NCI-H1092 (cell line): ENCODE measurements around the gene TBC1D20.
A peak's percentile ranks its signal among the peaks of the same experiment; 100 is the strongest.
"Not testable (repeated sequence)": the region's sequence is repeated elsewhere in the genome, so short reads cannot be mapped to it uniquely, and the experiment has no call there.

Experiments used
- DNase-seq: peaks from one replicate; lab custom pipeline; 2025; lab: John Stamatoyannopoulos, UW

TBC1D20 gene

GRCh38 chr20:462199-462991 lies at the start of gene TBC1D20:
TSS of gene TBC1D20 (minus strand) at chr20:462533. CDS start at chr20:462405, 128 bp downstream.
- DNase-seq: peak; percentile 87

GRCh38 chr20:510328-511057 lies 48.2 kb upstream of the TBC1D20 start:
- not testable (repeated sequence) for DNase-seq

- not testable (repeated sequence) for DNase-seq
These were observed 46.0 kb upstream of the TBC1D20 start for GRCh38 chr20:508364-508787.

- no peak for DNase-seq
These were observed 45.5 kb upstream of the TBC1D20 start for GRCh38 chr20:507761-508332.

- no peak for DNase-seq
These were observed 44.8 kb upstream of the TBC1D20 start for GRCh38 chr20:507006-507758.

- DNase-seq: no peak
These were observed 42.3 kb upstream of the TBC1D20 start for GRCh38 chr20:504632-505075.

- DNase-seq: no peak
These were observed 40.9 kb upstream of the TBC1D20 start for GRCh38 chr20:503048-503737.

- DNase-seq: no peak
These were observed 35.6 kb upstream of the TBC1D20 start for GRCh38 chr20:497979-498378.

- no peak for DNase-seq
These were observed 33.9 kb upstream of the TBC1D20 start for GRCh38 chr20:496126-496696.

- no peak for DNase-seq
These were observed 29.8 kb upstream of the TBC1D20 start for GRCh38 chr20:492159-492558.

GRCh38 chr20:487655-488054 lies 25.3 kb upstream of the TBC1D20 start:
- DNase-seq: no peak

- peak; percentile 7 for DNase-seq
These were observed 21.7 kb upstream of the TBC1D20 start for GRCh38 chr20:483815-484644.

- DNase-seq: no peak
These were observed 18.8 kb upstream of the TBC1D20 start for GRCh38 chr20:481167-481566.

GRCh38 chr20:480044-480443 lies 17.7 kb upstream of the TBC1D20 start:
- no peak for DNase-seq

- no peak for DNase-seq
These were observed 17.2 kb upstream of the TBC1D20 start for GRCh38 chr20:479487-479886.

- peak; percentile 45 for DNase-seq
These were observed 16.7 kb upstream of the TBC1D20 start for GRCh38 chr20:478949-479429.

GRCh38 chr20:478010-478948 lies 15.9 kb upstream of the TBC1D20 start:
- no peak for DNase-seq

- not testable (repeated sequence) for DNase-seq
These were observed 14.4 kb upstream of the TBC1D20 start for GRCh38 chr20:476561-477249.
